Raji (cell line): ENCODE measurements around the gene ASCC2.

ENCODE experiments used
- POLR2A ChIP-seq: IDR thresholded peaks from 2 replicates; pipeline ENCODE4 v1.6.1; 2011; ENCODE audit warnings: low read depth, low read length, control low read depth; ENCODE audit not compliant: insufficient read depth

Gene ASCC2

DNA sequence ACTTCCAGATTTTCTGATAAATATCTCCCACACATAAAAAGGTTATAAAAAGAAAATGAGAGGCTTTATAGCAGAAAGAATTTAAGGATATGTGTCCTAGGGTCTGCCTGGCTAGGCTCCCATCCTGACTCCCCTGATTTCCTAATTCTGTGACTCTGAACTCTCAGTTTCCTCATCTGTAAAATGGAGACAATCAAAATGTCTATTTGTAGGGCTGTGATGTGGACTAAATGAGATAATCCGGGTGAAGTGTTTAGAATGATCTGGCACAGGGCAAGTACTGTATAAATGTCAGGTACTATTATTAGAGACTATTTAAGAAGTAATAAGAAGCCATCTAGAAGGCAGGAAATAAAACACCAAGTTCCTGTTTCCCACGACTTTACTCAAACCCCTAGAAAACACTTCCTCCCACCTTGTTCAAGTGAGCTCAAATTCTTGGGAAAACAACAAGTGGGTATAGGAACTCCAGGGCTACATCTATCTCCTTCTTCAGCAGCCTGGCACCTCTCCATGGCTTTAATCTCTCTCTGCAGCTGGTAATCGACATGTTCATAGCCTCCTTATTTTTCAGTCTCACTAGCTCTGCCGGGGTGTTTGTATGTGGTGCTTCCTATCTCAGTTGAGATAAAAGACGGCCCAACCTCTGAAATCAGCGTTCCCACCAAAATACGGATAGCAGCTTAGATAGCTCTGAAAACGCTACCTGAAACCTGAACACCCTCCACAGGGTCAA, 6.7 kb downstream of the ASCC2 start:
- TF ChIP-seq POLR2A, result no peak

GRCh38 chr22:29830585-29830984, 7.5 kb downstream of the ASCC2 start:
- TF ChIP-seq POLR2A, result no peak

GRCh38 chr22:29827091-29827490, 11.0 kb downstream of the ASCC2 start:
- no peak for TF ChIP-seq POLR2A

- TF ChIP-seq POLR2A, result no peak
Observed at GRCh38 chr22:29825578-29825977, 12.5 kb downstream of the ASCC2 start.

DNA sequence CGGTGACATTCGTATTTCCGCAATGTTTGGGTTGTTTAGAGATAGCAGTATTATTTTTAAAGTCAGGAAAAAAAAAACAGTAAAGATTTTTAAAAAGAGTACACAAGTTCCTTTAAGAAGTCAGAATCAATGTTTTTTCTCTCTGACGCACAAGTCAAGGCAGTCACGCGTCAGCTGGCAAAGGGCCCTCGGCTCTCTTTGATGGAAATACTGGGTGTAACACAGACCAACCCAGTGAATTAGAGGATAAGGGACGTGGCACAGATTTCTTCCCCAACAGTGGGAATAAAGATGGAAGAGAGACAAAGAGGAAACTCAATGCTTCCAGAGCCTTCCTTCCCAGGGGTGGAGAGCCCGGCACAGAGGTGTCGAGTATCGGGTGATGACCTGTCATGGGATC, 13.4 kb downstream of the ASCC2 start:
- no peak for TF ChIP-seq POLR2A

- TF ChIP-seq POLR2A, result no peak
Observed at GRCh38 chr22:29821291-29822016, 16.6 kb downstream of the ASCC2 start.

DNA sequence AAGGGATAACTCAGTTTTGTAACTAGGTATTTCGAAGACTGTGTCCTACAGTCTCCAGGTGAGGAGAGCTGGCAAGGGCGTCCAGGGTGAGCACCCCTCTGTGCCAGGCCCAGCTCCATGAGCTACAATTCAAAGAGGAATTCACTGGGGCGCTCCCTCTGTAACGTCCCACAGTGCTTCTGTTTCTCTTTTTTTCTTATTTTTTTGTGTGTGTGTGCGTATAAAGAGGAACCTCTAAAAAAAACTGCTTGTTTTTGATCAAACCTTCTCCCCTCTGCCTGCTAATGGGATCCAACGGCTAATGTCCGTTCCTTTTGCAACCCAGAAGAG, 17.1 kb downstream of the ASCC2 start:
- TF ChIP-seq POLR2A, result no peak

- TF ChIP-seq POLR2A, result no peak
Observed at GRCh38 chr22:29819501-29819900, 18.6 kb downstream of the ASCC2 start.

DNA sequence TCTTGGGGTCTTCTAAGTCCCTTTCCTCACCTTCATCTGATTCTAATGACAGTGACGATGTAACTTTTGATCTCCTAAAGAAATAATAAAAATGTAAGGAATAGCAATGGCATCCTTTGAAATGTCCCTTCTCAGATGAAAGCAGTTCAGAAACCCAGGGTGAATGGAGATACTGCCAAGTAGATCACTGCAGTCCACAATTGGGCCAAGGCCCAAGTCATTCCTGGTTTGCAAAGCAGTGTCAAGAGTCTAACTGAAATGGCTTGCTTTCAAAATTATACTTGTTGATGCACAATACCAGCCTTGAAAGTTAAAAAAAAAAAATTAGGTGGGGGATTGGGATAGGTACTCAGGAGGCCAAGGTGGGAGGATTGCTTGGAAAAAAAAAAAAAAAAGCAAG, 20.4 kb downstream of the ASCC2 start:
- no peak for TF ChIP-seq POLR2A

DNA sequence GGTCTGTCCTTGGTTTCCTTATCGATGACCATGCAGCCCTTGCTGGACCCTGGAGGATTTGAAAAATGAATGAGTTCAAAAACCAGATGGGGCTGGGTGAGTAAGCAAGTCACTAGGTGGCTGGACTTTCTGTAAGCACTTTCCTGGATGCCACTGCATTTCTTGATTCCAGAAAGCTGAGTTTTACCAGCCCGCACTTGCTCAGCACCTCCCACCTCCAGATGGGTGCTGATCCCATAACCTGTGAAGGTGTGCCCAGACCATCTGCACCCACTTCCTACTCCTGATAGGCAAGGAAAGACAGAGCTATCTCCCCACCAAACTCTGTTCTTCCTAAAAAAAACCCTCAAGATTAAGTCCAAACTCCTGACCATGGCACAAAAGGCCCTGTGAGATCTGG, 21.1 kb downstream of the ASCC2 start:
- no peak for TF ChIP-seq POLR2A

DNA sequence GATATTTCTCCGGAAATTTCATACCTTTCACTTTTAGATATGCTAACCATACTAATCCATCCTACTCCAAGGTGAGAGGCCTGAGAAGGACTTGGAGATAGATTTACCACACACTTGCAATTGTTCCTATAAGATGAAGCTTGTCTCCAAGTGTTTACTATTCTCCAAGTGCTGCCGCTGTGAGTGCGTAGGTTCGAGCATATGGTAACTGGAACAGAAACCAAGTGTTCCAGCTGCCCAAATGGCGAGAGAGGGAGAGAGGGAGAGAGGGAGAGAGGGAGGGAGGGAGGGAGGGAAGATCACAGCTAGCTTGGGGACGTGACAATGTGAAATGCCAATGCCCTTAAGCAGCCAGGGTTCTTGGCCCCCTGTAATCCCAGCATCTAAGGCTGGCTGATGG, 21.5 kb downstream of the ASCC2 start:
- no peak for TF ChIP-seq POLR2A

GRCh38 chr22:29816128-29816527, 21.9 kb downstream of the ASCC2 start:
- TF ChIP-seq POLR2A, result no peak

GRCh38 chr22:29815580-29815979, 22.5 kb downstream of the ASCC2 start:
- no peak for TF ChIP-seq POLR2A

- no peak for TF ChIP-seq POLR2A
Observed at GRCh38 chr22:29814003-29814402, 24.1 kb downstream of the ASCC2 start.

DNA sequence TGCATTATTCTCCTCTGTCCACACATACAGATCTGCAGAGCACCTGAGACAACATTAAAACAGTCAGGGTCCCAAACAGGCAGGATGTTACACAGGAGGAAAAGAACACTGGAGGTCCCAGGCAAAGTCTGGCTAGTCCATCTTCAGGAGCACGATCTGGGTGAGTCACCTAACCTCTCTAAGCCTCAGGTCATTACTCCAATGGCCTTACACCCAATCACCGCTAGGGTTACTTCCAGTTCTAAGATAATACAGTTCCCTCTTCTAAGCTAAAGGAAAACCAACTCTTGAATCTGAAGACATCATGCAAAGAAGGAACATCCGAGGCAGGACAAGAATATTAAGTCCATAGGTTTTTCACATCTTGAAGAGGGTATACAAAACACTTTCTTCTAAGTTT, 24.5 kb downstream of the ASCC2 start:
- no peak for TF ChIP-seq POLR2A

DNA sequence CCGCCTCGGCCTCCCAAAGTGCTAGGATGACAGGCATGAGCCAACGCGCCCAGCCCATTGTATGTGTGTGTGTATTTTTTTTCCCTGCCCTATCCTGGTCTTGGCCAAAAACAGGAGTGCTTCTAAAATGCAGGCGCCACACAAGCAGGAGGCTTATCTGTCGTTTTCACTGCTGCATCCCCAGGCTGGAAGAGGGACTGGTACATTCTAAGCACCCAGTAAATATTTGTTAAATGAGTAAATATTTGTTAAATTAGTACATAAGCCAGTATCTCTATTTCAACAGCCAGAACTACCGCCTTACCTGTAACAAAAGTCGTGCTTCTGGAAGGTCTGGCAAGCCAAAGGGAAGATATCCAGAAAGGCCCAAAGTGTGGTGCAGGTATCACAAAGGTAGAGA, 24.9 kb downstream of the ASCC2 start:
- TF ChIP-seq POLR2A, result no peak

DNA sequence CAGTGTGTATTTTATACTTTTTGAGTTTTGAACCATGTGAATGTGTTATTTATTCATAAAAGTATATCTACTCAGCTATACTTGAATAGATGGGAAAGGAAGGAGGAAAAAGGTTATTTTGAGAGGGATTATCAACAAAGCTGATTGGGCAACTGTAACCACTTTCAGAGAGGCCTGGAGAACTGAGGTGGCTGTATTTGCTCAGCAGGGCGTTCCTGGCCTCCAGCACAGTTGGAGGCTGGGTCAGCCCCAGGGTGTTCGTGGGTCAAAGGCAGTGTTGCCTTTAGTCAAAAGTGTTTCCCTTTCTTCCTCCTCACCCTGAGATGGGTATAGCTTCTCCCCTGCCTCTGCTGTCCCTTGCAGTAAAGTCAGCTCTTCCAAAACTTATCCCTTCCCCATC, 26.7 kb downstream of the ASCC2 start:
- no peak for TF ChIP-seq POLR2A

DNA sequence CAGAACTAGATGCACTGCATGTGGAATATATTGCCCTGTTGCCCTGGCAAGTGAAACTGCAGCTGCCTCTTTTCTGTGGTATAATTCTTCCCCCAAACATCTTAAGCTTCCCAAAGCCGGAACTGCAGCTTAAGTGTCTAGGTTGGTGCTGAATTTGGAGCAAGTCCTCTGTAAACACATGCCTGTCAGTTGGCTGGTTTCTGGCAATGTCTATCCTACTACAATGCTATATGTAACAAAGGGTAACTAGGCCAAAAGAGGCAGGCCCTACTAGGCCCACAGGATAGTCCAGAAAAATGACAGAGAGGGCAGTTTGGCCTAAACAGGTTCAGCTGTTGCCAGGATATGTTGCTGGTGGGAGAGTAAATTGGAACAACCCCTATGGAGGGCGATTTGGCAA, 27.9 kb downstream of the ASCC2 start:
- TF ChIP-seq POLR2A, result no peak

DNA sequence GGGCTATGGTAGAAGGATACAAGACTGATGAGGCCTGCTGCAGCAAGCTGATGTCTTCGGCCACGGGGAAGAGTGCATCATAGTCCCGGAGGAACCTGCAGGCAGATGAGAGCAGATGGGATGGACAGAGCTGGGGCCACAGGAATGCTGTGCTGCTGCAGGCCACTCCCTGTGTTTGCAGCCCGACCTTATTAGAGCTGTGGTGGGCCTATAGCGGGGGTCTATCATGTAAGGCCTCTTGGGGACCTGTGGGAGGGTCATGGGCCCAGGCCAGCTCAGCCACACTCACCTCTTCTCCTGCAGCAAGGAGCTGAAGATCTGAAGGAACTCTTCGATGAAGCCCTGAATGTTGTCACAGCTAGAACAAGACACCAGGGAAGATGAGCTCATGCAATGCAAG, 31.9 kb downstream of the ASCC2 start:
- no peak for TF ChIP-seq POLR2A
